Stimulated activated CD4-positive, alpha-beta T cell treated with anti-CD3 and anti-CD28 coated beads, TNF-alpha, amount 100 ng/mL, for 1 hour (primary cell): Measurements from ENCODE around the gene PCDHGC5.

Experiments
- DNase-seq, 3 donors: peaks; one replicate each; pipeline ENCODE4 v3.0.0-alpha.2; 2020; ENCODE audit warnings: low read depth in 3 of 3, low spot score in 1 of 3

The PCDHGC5 gene

DNA sequence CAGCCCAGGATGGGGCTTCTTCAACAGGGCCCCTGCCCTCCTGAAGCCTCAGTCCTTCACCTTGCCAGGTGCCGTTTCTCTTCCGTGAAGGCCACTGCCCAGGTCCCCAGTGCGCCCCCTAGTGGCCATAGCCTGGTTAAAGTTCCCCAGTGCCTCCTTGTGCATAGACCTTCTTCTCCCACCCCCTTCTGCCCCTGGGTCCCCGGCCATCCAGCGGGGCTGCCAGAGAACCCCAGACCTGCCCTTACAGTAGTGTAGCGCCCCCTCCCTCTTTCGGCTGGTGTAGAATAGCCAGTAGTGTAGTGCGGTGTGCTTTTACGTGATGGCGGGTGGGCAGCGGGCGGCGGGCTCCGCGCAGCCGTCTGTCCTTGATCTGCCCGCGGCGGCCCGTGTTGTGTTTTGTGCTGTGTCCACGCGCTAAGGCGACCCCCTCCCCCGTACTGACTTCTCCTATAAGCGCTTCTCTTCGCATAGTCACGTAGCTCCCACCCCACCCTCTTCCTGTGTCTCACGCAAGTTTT is 23.6 kb downstream of the PCDHGC5 start:
- peak; percentile 67 to 82 (median 67) for DNase-seq

DNA sequence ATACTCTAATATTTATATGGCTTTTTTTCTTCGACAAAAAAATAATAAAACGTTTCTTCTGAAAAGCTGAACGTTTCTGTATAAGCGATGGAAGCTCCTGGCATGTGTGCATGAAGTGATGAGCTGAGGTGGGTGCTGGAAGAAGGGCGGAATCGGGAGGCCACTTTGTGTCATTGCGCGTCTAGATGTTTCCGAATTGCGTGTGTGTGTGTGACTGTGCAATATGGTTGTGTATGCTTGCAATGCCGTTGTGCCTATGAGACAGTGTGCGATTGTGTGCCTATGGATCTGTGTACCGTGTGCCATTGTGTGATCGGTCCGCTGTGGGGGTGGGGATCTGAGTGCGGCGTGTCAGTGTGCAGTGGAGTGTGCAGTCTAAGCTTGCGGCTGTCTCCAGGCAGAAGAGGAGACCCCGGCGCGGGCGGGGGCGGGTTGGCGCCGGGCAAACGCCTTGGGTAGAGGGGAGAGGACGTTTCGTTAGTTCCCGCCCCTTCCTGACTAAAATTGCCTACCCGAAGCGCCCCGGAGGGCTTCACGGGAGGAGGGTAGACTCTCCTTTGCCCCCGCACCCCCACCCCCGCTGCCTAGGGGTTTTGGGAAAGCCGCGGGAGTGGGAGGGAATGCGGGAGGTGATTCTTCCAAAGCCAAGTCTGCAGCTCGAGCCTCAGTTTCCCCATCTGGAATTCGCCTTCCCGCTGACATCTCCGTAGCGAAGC is 24.2 kb downstream of the PCDHGC5 start:
- DNase-seq: peak in 1 of 3 donors; percentile 29

DNA sequence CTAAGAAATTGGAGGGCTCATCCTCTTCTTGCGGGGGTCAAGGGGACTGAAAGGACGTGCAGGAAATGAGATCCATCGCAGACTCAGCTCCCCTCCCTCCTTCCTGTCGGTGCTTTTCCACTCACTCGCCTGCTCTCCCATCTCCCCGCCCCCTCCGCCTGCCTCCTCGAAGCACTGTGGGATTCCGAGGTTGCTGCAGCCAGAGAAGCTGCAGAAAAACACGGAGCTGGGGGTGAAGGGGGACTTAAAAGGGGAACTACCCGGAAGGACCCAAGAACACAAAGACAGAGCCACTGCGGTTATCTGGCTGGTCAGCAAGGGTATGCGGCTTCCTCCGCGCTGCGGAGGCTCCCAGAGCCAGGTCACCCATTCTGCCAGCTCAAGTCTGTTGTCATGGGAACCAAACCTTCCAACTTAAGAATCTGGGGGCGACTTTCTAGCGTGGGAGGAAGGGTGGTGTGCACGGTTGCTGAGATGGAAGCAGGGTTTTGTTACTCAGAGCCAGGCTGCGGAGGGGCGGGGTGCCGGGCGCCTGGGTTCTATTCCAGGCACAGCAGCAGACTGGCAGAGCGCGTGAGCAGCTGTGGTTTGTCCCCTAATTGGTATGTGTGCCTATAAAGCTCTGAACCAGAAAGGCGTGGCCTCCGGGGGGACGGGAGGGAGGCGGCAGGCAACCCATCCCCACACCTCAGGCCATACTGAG is 24.9 kb downstream of the PCDHGC5 start:
- DNase-seq: peak in 1 of 3 donors; percentile 56

DNA sequence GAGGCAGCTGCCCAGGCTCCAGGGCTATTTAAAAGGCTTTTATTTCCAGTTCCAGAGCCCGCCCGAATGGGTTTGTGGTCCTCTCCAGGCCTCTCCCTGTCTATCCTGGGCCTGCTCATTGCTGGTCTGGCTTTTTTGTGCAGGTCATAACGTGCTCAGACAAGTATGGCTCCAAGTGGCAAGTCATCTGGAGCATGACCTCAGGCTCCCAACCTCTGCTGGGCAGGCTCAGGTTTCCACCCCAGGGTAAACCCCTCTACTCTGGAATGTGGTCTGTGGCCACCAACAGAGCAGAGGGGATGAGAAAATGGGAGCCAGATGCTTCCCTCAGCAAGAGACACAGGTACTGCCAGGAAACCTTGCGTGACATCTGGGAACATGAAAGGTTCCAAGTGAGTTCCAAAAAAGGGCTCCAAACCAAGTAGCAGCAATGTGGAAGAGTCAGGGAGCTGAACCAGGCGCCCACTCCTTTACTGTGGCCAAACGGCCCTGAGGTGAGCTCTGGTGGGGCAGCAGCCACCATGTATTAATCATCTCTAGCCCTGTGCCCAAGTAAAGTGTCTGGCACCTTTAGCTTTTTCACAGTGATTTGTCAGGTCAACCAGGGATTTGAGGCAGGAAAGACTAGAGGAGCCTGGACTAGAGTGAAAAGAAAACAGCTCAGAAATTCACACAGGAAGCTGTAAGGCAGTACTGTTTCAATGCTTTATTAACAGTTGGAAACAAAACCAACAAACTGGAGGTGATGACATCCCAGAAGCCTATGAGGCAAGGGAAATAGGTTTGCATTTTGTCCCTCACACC is 25.7 kb downstream of the PCDHGC5 start:
- no peak for DNase-seq

DNA sequence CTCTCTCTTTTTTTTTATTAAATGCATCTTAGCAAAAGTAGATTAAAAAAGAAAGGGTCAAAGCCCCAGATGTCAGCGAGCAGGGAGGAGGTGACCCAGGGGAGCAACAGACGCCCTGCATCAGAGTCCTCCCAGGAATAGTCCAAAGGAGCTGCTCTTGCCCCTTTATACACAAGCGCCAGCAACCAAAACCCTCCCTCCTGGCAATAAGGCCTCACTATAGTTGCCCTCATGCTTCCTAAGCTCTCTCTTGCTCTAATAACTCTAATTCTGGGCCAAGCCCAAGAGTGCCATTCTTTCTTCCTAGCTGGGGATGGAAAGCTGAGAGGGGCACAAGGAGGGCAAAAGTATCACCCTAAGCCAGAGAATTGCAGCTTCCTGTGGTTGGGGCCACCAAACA is 26.3 kb downstream of the PCDHGC5 start:
- DNase-seq: no peak

DNA sequence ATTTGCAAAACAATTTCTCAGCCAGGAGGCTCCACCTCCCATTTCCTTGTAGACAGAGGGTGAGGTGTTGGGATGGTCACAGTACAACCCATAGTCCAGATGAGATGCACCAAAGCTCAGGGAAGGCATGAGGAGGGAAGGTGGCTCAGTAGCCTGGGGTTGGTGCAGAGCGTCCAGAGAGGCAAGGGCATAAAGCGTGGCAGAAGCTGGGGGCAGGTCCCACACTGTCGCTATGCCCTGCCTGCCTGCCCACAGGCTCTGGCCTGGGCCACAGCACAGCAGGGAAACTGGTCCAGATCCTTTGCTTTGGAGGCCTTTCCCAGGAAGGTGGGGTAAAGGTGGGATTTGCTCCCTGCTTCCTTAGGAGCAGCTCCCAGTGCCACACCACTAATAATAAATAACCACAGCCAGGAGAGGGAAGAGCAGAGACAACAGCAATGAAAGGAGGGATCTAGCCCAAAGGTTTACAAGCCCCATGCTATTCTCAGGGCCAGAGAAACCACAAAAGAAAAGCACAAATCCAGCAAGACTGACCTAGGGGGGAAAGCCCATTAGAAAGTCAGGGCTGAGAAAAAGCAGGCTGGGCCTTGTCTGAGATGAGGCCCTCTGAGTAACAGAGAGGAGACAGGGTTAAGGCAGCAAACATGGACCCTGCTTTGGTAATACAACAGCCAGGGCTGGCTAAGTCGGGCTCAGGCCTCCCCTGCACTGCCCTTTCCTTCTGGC is 27.2 kb downstream of the PCDHGC5 start:
- DNase-seq: no peak

DNA sequence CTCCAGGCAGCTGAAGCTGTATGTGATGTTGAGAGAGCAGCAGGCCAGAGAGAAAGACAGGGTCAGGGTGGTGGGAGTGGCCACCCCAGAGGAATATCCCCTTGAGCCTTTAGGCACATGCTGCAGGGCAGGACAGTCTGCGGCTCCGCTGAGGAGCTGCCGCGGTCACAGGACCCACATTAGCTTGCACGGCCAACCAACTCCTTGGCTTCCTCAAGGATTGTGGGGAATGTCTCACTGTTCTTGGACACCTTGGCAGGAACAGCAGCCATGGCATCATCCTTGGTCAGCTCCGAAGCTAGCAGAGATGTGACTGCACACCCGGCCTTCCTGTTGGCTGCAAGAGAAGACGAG is 27.8 kb downstream of the PCDHGC5 start:
- no peak for DNase-seq

DNA sequence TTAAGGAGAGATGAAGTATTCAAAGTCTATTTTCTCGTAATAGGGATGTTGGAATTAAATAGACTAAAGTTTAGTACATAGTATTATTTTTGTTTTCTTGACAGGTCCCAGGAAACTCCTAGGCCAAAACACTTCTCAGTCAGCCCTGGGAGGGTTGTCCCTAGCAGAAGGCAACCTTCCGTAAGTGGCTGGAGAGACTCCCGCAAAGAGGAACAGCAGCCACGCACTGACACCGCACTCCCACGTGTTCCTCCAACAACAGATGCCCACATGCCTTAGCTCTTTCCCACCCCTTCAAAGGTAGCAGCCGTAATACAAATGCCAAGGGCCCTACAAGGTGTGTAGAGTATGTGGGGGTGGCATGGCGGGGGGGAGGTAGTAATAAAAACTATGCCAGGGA is 28.4 kb downstream of the PCDHGC5 start:
- no peak for DNase-seq

DNA sequence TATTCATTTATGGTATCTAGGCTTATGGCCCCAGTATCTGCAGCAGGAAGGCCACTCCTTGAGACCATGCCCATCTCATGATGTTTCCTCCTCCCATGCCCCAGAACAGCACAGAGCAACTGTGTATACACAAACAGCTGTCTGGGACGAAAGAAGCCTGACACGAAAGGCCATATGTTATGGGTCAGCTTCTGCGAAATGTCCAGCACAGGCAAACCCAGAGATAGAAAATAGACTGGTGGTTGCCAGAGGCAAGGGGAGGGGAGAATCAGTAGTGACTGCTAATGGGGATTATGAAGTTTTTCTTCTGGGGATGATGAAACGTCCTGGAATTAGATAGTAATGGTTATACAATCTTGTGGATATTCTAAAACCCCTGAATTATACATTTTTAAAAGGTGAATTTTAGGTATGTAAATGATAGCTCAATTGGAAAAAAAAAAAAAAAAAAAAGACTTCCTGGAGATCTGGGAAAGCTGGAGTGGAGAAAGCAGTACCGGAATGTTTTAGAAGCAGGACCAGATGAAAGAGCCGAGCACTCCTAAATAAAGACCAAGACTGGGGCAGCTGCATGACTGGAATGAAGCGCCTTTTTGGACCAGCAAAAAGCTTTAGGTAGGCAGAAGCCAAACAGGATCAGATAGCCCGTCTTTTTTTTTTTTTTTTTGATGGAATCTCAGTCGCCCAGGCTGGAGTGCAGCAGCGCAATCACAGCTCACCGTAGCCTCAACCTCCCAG is 29.2 kb downstream of the PCDHGC5 start:
- no peak for DNase-seq

DNA sequence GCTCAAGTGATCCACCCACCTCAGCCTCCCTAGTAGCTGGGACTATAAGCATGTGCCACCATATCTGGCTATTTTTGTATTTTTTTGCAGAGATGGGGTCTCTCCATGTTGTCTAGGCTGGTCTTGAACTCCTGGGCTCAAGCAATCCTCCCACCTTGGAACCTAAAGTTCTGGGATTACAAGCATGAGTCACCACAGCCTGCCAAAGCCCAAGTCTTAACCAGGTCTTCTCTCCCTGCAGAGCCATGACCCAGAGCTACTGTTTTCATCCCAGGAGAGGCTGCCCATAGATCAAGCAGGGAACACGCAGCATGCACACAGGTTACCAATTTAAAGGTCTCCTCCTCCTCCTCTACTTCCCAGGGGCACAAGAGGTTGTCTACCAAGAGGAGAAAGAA is 29.7 kb downstream of the PCDHGC5 start:
- DNase-seq: no peak

DNA sequence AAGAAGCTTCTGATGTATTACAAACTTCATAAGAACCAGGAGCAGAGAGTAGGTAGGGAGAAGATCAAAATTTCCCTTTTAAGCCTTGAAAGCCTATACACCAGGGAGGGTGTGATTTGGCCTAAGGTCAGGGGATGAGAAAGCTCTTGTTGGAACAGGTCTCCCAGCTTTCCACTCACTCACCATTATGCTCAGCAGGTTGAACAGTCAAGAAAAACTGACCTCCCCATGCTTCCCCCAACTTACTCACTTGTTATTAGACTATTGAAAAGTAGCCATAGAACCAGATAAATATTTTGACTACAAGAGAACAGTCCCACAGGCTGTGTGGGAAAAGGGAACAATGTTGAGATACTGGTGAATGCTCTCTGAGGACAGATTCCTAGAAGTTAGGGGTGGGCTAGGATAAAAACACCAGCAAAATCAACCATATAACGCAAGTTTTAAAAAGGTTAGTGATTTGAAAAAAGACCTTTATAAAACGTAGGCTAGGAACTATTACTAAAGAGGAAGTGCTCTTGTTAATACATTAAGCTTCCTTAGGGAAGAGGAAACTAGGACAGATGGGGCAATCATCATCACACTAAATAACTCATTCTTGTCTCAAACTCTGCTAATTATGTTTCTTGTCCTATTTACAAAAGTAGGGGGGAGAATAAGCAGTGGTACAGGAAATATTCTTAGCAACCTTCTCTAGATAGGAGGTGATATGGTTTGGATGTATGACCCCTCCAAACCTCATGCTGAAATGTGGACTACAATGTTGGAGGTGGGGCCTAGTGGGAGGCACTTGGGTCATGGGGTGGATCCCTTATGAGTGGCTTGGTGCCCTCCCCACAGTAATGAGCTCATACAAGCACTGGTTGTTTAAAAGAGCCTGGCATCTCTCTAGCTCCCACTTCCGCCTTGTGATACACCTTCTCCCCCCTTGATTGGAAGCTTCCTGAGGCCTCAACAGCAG is 31.0 kb downstream of the PCDHGC5 start:
- DNase-seq: no peak

DNA sequence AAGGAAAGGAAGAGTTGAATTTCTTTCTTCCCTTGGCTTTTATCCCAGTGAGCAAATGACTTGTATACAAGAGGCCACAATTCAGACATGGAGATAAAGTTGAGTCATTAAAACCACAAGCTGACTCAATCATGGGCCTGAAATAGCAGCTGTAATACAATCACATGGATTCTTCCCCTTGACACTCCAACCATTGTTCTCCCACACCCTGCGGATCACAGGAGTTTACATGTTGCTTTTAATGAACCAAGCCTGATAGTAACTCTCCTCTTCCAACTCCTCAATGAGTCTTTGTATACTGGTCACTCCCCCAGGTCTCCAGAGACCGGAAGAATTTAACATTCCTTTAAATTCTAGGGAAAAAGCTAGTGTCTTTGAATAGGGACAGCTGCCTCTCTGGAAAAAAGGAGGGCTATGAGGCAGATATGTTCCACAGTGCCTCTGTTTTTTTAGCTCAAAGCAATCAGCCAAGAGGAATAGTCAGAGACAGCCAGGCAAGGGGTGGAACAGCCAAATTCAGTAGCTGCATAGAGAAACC is 32.4 kb downstream of the PCDHGC5 start:
- no peak for DNase-seq

DNA sequence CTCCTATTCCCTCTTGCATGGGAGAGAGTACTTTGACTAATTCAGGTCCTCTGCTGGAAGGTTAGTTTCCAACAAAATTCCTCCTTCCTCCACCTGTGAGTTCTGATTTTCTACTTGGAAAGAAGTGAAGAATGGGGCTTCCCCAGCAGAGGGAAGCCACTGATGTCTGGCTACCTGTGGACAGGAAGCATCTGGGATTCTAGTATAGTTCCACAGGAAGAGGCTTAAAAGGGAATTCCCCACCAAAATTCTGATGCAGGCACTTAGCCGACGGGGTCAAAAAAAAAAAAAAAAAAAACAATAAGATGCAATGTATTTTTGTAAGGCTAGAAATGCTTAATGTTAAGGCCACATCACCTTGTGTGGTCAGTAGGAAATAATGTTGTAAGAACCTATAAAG is 33.4 kb downstream of the PCDHGC5 start:
- no peak for DNase-seq

DNA sequence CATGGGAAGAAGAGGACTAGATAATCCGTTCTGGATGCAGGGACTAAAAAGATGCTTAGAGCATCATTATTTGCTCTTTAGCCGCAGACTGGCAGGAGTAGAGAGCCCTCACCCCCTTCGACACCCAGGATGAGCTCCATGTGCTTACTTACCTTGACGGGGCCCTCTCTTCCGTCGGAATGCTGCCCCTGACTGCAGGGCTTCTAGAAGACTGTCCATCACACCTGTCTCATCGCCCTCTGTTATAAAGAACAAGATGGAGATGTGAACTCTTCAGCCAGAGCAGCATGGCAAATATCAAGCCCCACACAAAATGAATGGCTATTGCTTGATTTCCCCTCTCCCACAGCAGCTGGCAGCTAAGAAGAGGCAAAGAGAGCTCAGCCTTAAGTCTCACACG is 35.1 kb downstream of the PCDHGC5 start:
- DNase-seq: no peak

DNA sequence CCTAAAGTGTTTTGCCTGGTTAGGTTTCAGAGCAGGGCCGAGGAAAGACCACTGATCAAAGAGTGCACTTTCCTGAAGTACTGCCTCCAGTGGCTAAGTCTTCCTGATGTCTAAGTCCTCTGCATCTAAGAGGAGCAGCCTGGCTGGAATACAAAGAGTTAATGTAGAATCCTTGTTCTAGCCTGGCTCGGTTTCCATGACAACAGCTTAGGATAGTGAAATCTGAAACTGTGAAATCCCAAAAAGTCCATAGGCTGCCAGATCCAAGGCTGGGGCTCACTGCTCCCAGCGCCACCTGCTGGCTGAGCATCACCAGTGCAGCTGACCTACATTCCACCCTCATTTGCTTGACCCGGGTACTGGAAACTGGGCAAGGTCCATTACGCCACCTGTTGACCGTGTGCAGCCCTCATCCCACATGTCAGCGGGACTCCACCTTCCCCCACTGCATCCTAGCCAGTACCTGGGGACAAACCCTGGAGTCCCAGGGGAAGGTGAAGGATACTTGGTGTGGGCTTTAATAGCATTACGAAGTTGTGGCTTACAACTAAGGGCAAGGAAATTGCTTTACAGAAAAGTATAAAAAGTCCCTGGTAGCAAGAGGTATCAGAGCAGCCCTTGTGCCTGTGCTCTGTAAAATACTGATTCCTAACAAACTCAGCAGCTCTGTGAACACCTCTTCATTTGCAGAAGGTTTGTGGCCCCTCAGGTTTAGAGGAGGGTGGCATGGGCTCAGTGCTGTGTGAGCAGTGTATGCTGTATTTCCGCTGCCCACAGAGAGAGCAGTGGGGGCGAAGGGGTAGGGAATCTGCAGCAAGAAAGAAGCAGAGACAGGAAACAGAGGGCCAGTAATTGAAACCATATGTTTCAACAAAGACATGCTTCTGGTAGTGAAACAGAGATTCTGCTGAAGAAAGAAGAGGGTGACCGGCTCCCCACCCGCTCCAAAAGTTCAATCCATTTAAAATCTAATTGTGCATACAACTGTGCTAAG is 36.0 kb downstream of the PCDHGC5 start:
- DNase-seq: peak in 2 of 3 donors; percentile 7 to 32

DNA sequence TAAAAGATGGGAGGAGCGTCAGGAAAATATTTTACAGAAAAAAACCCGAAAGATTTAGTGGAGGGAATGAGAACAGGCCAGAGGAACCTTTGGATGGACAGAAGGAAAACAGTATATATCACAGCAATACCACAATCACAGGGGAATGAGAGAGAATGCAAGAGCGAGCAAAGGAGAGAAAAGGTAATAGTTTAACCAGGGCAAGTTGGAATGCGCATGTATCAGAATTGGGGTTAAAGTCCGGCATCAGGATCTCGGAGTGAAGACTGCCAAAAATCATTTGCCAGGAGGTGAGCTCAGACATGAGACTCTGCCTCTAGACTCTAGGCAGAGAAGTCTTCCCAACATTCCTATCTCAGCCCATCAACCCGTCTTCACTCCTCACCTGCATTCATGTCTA is 36.8 kb downstream of the PCDHGC5 start:
- DNase-seq: no peak

DNA sequence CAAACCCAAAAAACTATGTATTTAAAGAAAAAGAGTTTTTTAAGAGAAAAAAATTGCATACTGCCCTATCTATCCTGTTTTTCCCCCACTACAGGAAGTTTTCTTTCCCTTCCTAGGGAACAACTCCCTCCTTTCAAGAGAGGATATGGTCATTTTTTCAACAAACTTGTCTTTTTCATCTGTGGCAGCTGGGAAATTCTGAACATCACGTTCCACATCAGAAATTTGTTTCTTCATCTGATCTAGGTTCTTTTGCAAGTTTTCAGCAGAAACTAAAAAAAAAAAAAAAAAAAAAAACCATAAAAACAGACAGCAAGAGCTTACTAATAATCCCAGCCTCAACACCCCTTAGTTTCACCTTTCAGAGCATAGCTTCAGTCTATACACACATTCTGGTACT is 38.5 kb downstream of the PCDHGC5 start:
- DNase-seq: no peak
